Thyroid gland (tissue), 4 donors: ENCODE results near the gene SIKE1.

Experiments used
- CTCF ChIP-seq, 6 experiments: fragments of 200-600 bp in 3 of 6; fragments of 450-650 bp in 3 of 6; sonication (generic) in 3 of 6; IDR thresholded peaks; one replicate each; pipeline ENCODE4 v1.5.1; 2016 to 2019; ENCODE audit warnings: antibody characterized with exemption in 6 of 6, mild to moderate bottlenecking in 2 of 6, inconsistent platforms in 1 of 6, moderate library complexity in 1 of 6
- POLR2A ChIP-seq, 2 donors: fragments of 450-650 bp; IDR thresholded peaks; one replicate each; pipeline ENCODE4 v1.6.1; 2017; ENCODE audit warnings: antibody characterized with exemption in 2 of 2, mild to moderate bottlenecking in 2 of 2, moderate library complexity in 1 of 2

- no peak for TF ChIP-seq CTCF (IDR thresholded peaks at IDR 0.05)
- no peak for TF ChIP-seq POLR2A (IDR thresholded peaks at IDR 0.05)
Measured at GRCh38 chr1:114794038-114794437, 13.6 kb upstream of the SIKE1 start.
